GM12878 (cell line): ENCODE data around the gene CLIC3. TPM values are rescaled to one million over a fixed set of nuclear protein-coding genes. Genes with fewer than 3 reads are reported as not detected.

ENCODE experiments used
- ATAC-seq: fragments of 200-7000 bp; cut with Tn5 transposase; 3 replicates; pipeline ENCODE4 v1.9.1; 2020; ENCODE audit warnings: mild to moderate bottlenecking, moderate library complexity
- BruUV-seq: library from RNA; stranded (reverse); fragments of 400-500 nt; replicated peaks from 2 replicates; lab custom pipeline; 2021; lab: Mats Ljungman, UMichigan
- CTCF ChIA-PET: fragments of 300-600 bp; sonication (Branson Sonifier 250); formaldehyde crosslinking; extraction: SDS; loops from one replicate; lab custom pipeline; 2021; ENCODE audit warnings: inconsistent platforms; lab: Yijun Ruan, JAX
- POLR2A ChIA-PET: fragments of 350-600 bp; formaldehyde crosslinking; extraction: SDS; loops from one replicate; lab custom pipeline; 2021; ENCODE audit warnings: inconsistent platforms; lab: Charles Lee
- RAD21 ChIA-PET: fragments of 300-600 bp; sonication (Branson Sonifier 250); formaldehyde crosslinking; loops from one replicate; lab custom pipeline; 2023; ENCODE audit warnings: antibody characterized with exemption; ENCODE audit not compliant: unreplicated experiment; lab: Charles Lee
- SMC1A ChIA-PET: fragments of 300-600 bp; sonication (Branson Sonifier 250); formaldehyde crosslinking; loops from one replicate; lab custom pipeline; 2023; ENCODE audit not compliant: unreplicated experiment, uncharacterized antibody; lab: Charles Lee
- DNase-seq: peaks from one replicate; pipeline ENCODE4 v3.0.0-alpha.2; 2011; ENCODE audit warnings: low read depth, low spot score
- FAIRE-seq: peaks from 3 replicates; lab custom pipeline; 2011; peaks lifted over from hg19 to GRCh38; lab: Jason Lieb, UNC
- H2AFZ ChIP-seq: 2 replicates; pipeline ENCODE4 v1.6.0; 2011; ENCODE audit warnings: low read depth, low read length, control low read depth; ENCODE audit not compliant: control insufficient read depth
- H3K27ac ChIP-seq: 2 replicates; pipeline ENCODE4 v1.5.1; 2011; ENCODE audit warnings: control low read depth; ENCODE audit not compliant: control insufficient read depth, insufficient read depth
- H3K27me3 ChIP-seq, 2 experiments: replicated peaks in 1 of 2; 2 replicates each; pipeline versions ENCODE4 v1.6.0 to v1.6.1; 2011; ENCODE audit warnings: low read length in 1 of 2; ENCODE audit not compliant: control insufficient read depth in 2 of 2, insufficient read depth in 2 of 2
- H3K36me3 ChIP-seq, 2 experiments: 2 replicates each; pipeline ENCODE4 v1.5.1; 2011; ENCODE audit warnings: low read length in 1 of 2; ENCODE audit not compliant: control insufficient read depth in 2 of 2, insufficient read depth in 2 of 2
- H3K4me1 ChIP-seq: 2 replicates; pipeline ENCODE4 v1.6.1; 2011; ENCODE audit warnings: mild to moderate bottlenecking, low read length, moderate library complexity, mixed read lengths; ENCODE audit not compliant: control insufficient read depth, insufficient read depth
- H3K4me2 ChIP-seq: 2 replicates; pipeline ENCODE4 v1.6.0; 2011; ENCODE audit warnings: control low read depth; ENCODE audit not compliant: control insufficient read depth, insufficient read depth
- H3K4me3 ChIP-seq: fragments of 200-600 bp; sonication (generic); 2 replicates; pipeline ENCODE4 v1.5.1; 2016
- H3K79me2 ChIP-seq: 2 replicates; pipeline ENCODE4 v1.6.0; 2011; ENCODE audit warnings: low read length; ENCODE audit not compliant: control insufficient read depth, insufficient read depth
- H3K9ac ChIP-seq: 2 replicates; pipeline ENCODE4 v1.8.0; 2011; ENCODE audit warnings: low read length, control low read depth, mixed read lengths; ENCODE audit not compliant: control insufficient read depth, insufficient read depth
- H3K9me3 ChIP-seq: replicated peaks from 3 replicates; pipeline ENCODE4 v1.5.1; 2011; ENCODE audit warnings: mild to moderate bottlenecking, low read length; ENCODE audit not compliant: control insufficient read depth, insufficient read depth
- H4K20me1 ChIP-seq: 2 replicates; pipeline ENCODE4 v1.6.0; 2011; ENCODE audit not compliant: control insufficient read depth, insufficient read depth
- BCLAF1 ChIP-seq: fragments of 450-650 bp; IDR thresholded peaks from 2 replicates; pipeline ENCODE4 v1.6.1; 2017; ENCODE audit warnings: antibody characterized with exemption, mild to moderate bottlenecking, moderate library complexity
- CTCF ChIP-seq, 3 experiments: IDR thresholded peaks in 2 of 3; conservative IDR thresholded peaks in 1 of 3; 2 replicates each; pipeline ENCODE4 v1.5.1; 2011; ENCODE audit warnings: low read depth in 3 of 3, low read length in 3 of 3, mild to moderate bottlenecking in 3 of 3, control low read depth in 2 of 3, moderate library complexity in 2 of 3, inconsistent platforms in 1 of 3, mixed read lengths in 1 of 3; ENCODE audit not compliant: control insufficient read depth in 2 of 3, insufficient read depth in 1 of 3; ENCODE audit errors: extremely low read depth in 1 of 3
- EZH2 ChIP-seq: IDR thresholded peaks from 2 replicates; pipeline ENCODE4 v1.6.1; 2012; ENCODE audit warnings: low read depth, mild to moderate bottlenecking, control low read depth, inconsistent platforms, low read length, borderline replicate concordance; ENCODE audit not compliant: control insufficient read depth
- KLF5 ChIP-seq: fragments of 450-650 bp; IDR thresholded peaks from 2 replicates; pipeline ENCODE4 v1.6.1; 2014; ENCODE audit warnings: mild to moderate bottlenecking; ENCODE audit not compliant: partially characterized antibody
- MYB ChIP-seq: fragments of 150-350 bp; IDR thresholded peaks from 2 replicates; pipeline ENCODE4 v1.6.1; 2014; ENCODE audit warnings: mild to moderate bottlenecking, low read depth, low read length, borderline replicate concordance
- NR2C2 ChIP-seq: IDR thresholded peaks from 2 replicates; pipeline ENCODE4 v1.6.1; 2011; ENCODE audit warnings: borderline replicate concordance, low read depth; ENCODE audit not compliant: control insufficient read depth, insufficient read length
- PAX8 ChIP-seq: fragments of 450-650 bp; IDR thresholded peaks from 2 replicates; pipeline ENCODE4 v1.6.1; 2017; ENCODE audit warnings: mild to moderate bottlenecking, moderate library complexity
- PRDM15 ChIP-seq: fragments of 450-650 bp; formaldehyde crosslinking; IDR thresholded peaks from 2 replicates; pipeline ENCODE4 v1.4.0; 2020; ENCODE audit warnings: mild to moderate bottlenecking, moderate library complexity
- SMC3 ChIP-seq: IDR thresholded peaks from 2 replicates; pipeline ENCODE4 v1.6.1; 2011; ENCODE audit warnings: low read length, improper control_type of control experiment, borderline replicate concordance
- ZNF24 ChIP-seq: fragments of 450-650 bp; IDR thresholded peaks from 2 replicates; pipeline ENCODE4 v1.6.1; 2017; ENCODE audit warnings: antibody characterized with exemption, mild to moderate bottlenecking
- WGBS: methylation state at CpG from one replicate; pipeline ENCODE4 v1.1.6; 2016; ENCODE audit warnings: low lambda C conversion rate; ENCODE audit not compliant: insufficient replicate concordance, insufficient coverage; ENCODE audit errors: missing lambda C conversion rate; 5-methylcytosine and 5-hydroxymethylcytosine counted together
- in situ Hi-C: fragments of 300-500 bp; cut with MboI; formaldehyde crosslinking; loops from 9 replicates; pipeline ENCODE4 v1.14.3; 2018; ENCODE audit warnings: mixed read lengths
- intact Hi-C: fragments of 100-400 bp; cut with micrococcal nuclease; formaldehyde crosslinking; loops from one replicate; pipeline ENCODE4 v1.14.2; 2022; ENCODE audit not compliant: unreplicated experiment
- polyA plus RNA-seq, 11 experiments: library from polyadenylated mRNA; depleted of rRNA in 4 of 11; unstranded in 6 of 11; stranded (reverse) in 5 of 11; fragments of >200 nt; fragmentation: Nextera tagmentation in 4 of 11; fragmentation: Illumina TruSeq in 1 of 11; extraction: Ambion mirVana in 4 of 11; extraction: Trizol in 1 of 11; gene quantifications; 1 replicate in 1 of 11; 2 replicates in 10 of 11; pipeline versions ENCODE4 v1.2.1 to v1.2.3, GENCODE V29; 2011 to 2016; ENCODE audit warnings: inconsistent platforms in 2 of 11, missing spikeins in 2 of 11, low read depth in 1 of 11
- total RNA-seq, 4 experiments: library from RNA; depleted of rRNA in 3 of 4; stranded (reverse); fragments of >200 nt in 3 of 4; fragmentation: Illumina TruSeq in 1 of 4; extraction: Trizol in 1 of 4; gene quantifications; 2 replicates each; pipeline versions ENCODE4 v1.2.1 to v1.2.3, GENCODE V29; 2013 to 2021

Gene CLIC3
- total and polyA plus RNA-seq, 10 of the 15 experiments (the other 5 are each of a cell fraction or from before 2014, with no cell fraction given): 0.31 TPM; not detected in 9

- H3K4me1 ChIP-seq: peaks cover 37% of the 10 kb centered on the region
- H3K4me3 ChIP-seq: no peak overlapping the region
- no peak overlapping the region for H3K9ac ChIP-seq
- no peaks in the 10 kb centered on the region for H3K79me2 ChIP-seq
- POLR2A ChIA-PET: interaction anchor here (0.6 to 1.8 kb wide), 5 partner anchors 9 to 119 kb away, joined by 3 to 5 read pairs (median 3); partner anchors contain the start of gene TRAF2
- peak overlapping the region; percentile 54 for H2AFZ ChIP-seq
- no TSS peak for BruUV-seq
- peaks cover 2 to 10% of the 10 kb centered on the region in 2 experiments; a peak in 3 of 4 replicates for H3K27me3 ChIP-seq
- no peaks in the 10 kb centered on the region for H3K36me3 ChIP-seq
- in situ Hi-C loops (no loop called here), intact Hi-C loops (no loop called here)
- H3K4me2 ChIP-seq: peak overlapping the region; percentile 79
- H4K20me1 ChIP-seq: no peaks in the 10 kb centered on the region
- peaks cover 2% of the 10 kb centered on the region; the same call in 1 of the 3 replicates for H3K9me3 ChIP-seq
- RAD21 ChIA-PET: interaction anchor here (0.6 to 3.6 kb wide), 8 partner anchors 24 to 717 kb away, joined by 3 to 16 read pairs (median 4); no protein-coding TSS in a partner anchor
- peak; percentile 82 for DNase-seq
- SMC1A ChIA-PET: interaction anchor here (0.9 to 1.7 kb wide), 4 partner anchors 35 to 99 kb away, joined by 3 to 6 read pairs (median 5); no protein-coding TSS in a partner anchor
- CTCF ChIA-PET: interaction anchor here (0.9 to 2.8 kb wide), 7 partner anchors 8 to 71 kb away, joined by 3 to 17 read pairs (median 4); no protein-coding TSS in a partner anchor
- 1% methylated on average over 9 of the region's 10 CpGs for WGBS
- no peak overlapping the region for H3K27ac ChIP-seq
- ATAC-seq: peak; percentile 87
- FAIRE-seq: peak; percentile 99
- TF ChIP-seq PAX8 (no peak), PRDM15 (CRISPR knock-in tag) (no peak), EZH2 (no peak), MYB (no peak), NR2C2 (no peak), ZNF24 (no peak), KLF5 (no peak), CTCF (IDR thresholded peaks at IDR 0.05 in 2 of 3, conservative IDR thresholded peaks at IDR 0.05 in 1 of 3; ENCODE audit: control insufficient read depth in 2 of 3, extremely low read depth in 1 of 3, insufficient read depth in 1 of 3, low read depth in 3 of 3, low read length in 3 of 3) (no peak), SMC3 (no peak), BCLAF1 (no peak)
Observed at GRCh38 chr9:137000177-137000930, 4.0 kb upstream of the CLIC3 start.
